Measurements from ENCODE around the gene TSSK6.
"Not testable (repeated sequence)": the region's sequence is repeated elsewhere in the genome, so short reads cannot be mapped to it uniquely, and the experiment has no call there.

TSSK6 gene

GRCh38 chr19:19482809-19483596, 32.3 kb downstream of the TSSK6 start:
- no peak for TF ChIP-seq CTCF (IDR thresholded peaks at IDR 0.05; ENCODE audit: low read depth, low read length)
- no peak for DNase-seq (ENCODE audit: extremely low read depth, low read depth)

GRCh38 chr19:19480688-19481087, 34.7 kb downstream of the TSSK6 start:
- DNase-seq (ENCODE audit: extremely low read depth, low read depth) = no peak

GRCh38 chr19:19477705-19478383, 37.5 kb downstream of the TSSK6 start:
- no peak for TF ChIP-seq CTCF (IDR thresholded peaks at IDR 0.05; ENCODE audit: low read depth, low read length)
- no peak for DNase-seq (ENCODE audit: extremely low read depth, low read depth)

More at GRCh38 chr19:19480688-19481087, 34.7 kb downstream of the TSSK6 start:
- TF ChIP-seq CTCF (IDR thresholded peaks at IDR 0.05; ENCODE audit: low read depth, low read length) = no peak

GRCh38 chr19:19475849-19476828, 39.2 kb downstream of the TSSK6 start:
- no peak for DNase-seq (ENCODE audit: extremely low read depth, low read depth)
- TF ChIP-seq CTCF (IDR thresholded peaks at IDR 0.05; ENCODE audit: low read depth, low read length) = peak; percentile 34

- DNase-seq (ENCODE audit: extremely low read depth, low read depth) = no peak
- no peak for TF ChIP-seq CTCF (IDR thresholded peaks at IDR 0.05; ENCODE audit: low read depth, low read length)
Measured at GRCh38 chr19:19475015-19475765, 40.2 kb downstream of the TSSK6 start.

GRCh38 chr19:19472106-19472505, 43.2 kb downstream of the TSSK6 start:
- DNase-seq (ENCODE audit: extremely low read depth, low read depth) = not testable (repeated sequence)

GRCh38 chr19:19471682-19472081, 43.7 kb downstream of the TSSK6 start:
- no peak for TF ChIP-seq CTCF (IDR thresholded peaks at IDR 0.05; ENCODE audit: low read depth, low read length)

More at GRCh38 chr19:19471682-19472081, 43.7 kb downstream of the TSSK6 start:
- DNase-seq (ENCODE audit: extremely low read depth, low read depth) = no peak
